ENCODE results near the gene BLID. TPM values are rescaled to one million over a fixed set of nuclear protein-coding genes. Genes with fewer than 3 reads are reported as not detected.
A peak's percentile ranks its signal among the peaks of the same experiment; 100 is the strongest.

Gene BLID
- not detected for total RNA-seq

- no peak within 1 kb of the TSS for H3K27ac Mint-ChIP-seq
- CTCF ChIA-PET, result no interaction called here
- no peak for DNase-seq
- H3K9me3 Mint-ChIP-seq, result no peaks in the 10 kb centered on the region
- H3K36me3 Mint-ChIP-seq (ENCODE audit: low read depth), result no peaks in the 10 kb centered on the region
- no peaks in the 10 kb centered on the region for H3K4me1 Mint-ChIP-seq
- POLR2A ChIA-PET, result no interaction called here
- no peaks in the 10 kb centered on the region for H3K27me3 Mint-ChIP-seq
- no peak within 1 kb of the TSS for H3K4me3 Mint-ChIP-seq
Measured at GRCh38 chr11:122115524-122116379, at the start of gene BLID. Gene BLID, minus strand, starts transcription at chr11:122116215. Its CDS starts 293 bp downstream, at chr11:122115922.

- Mint-ChIP-seq H3K27me3 (peaks cover 9% of the 10 kb centered on the region), H3K27ac (no peak overlapping the region), H3K4me3 (no peak overlapping the region), H3K4me1 (no peaks in the 10 kb centered on the region), H3K9me3 (no peaks in the 10 kb centered on the region), H3K36me3 (ENCODE audit: low read depth) (no peaks in the 10 kb centered on the region)
- ChIA-PET CTCF (no interaction called here), POLR2A (no interaction called here)
- DNase-seq, result no peak
Measured at GRCh38 chr11:122163053-122163819, 47.2 kb upstream of the BLID start.

- H3K27ac Mint-ChIP-seq, result no peak overlapping the region
- H3K9me3 Mint-ChIP-seq, result no peaks in the 10 kb centered on the region
- DNase-seq, result no peak
- no peak overlapping the region for H3K4me3 Mint-ChIP-seq
- H3K4me1 Mint-ChIP-seq, result peaks cover 6% of the 10 kb centered on the region
- ChIA-PET CTCF (no interaction called here), POLR2A (no interaction called here)
- peaks cover 13% of the 10 kb centered on the region for H3K27me3 Mint-ChIP-seq
- no peaks in the 10 kb centered on the region for H3K36me3 Mint-ChIP-seq (ENCODE audit: low read depth)
Measured at GRCh38 chr11:122162095-122162494, 46.1 kb upstream of the BLID start.

GRCh38 chr11:122160841-122161590 is 45.0 kb upstream of the BLID start:
- no peak for DNase-seq
- H3K4me3 Mint-ChIP-seq, result no peak overlapping the region
- no peaks in the 10 kb centered on the region for H3K36me3 Mint-ChIP-seq (ENCODE audit: low read depth)
- no peaks in the 10 kb centered on the region for H3K9me3 Mint-ChIP-seq
- CTCF ChIA-PET, result no interaction called here
- peaks cover 13% of the 10 kb centered on the region for H3K27me3 Mint-ChIP-seq
- POLR2A ChIA-PET, result no interaction called here
- H3K27ac Mint-ChIP-seq, result no peak overlapping the region
- H3K4me1 Mint-ChIP-seq, result peaks cover 7% of the 10 kb centered on the region

GRCh38 chr11:122159861-122160260 is 43.8 kb upstream of the BLID start:
- DNase-seq, result no peak
- Mint-ChIP-seq H3K27ac (no peak overlapping the region), H3K9me3 (no peaks in the 10 kb centered on the region), H3K4me1 (peaks cover 7% of the 10 kb centered on the region), H3K4me3 (no peak overlapping the region), H3K36me3 (ENCODE audit: low read depth) (no peaks in the 10 kb centered on the region), H3K27me3 (peaks cover 13% of the 10 kb centered on the region)
- ChIA-PET CTCF (no interaction called here), POLR2A (no interaction called here)

- POLR2A ChIA-PET, result no interaction called here
- peaks cover 13% of the 10 kb centered on the region for H3K27me3 Mint-ChIP-seq
- no peaks in the 10 kb centered on the region for H3K9me3 Mint-ChIP-seq
- H3K4me1 Mint-ChIP-seq, result peaks cover 7% of the 10 kb centered on the region
- no peak overlapping the region for H3K4me3 Mint-ChIP-seq
- no peak overlapping the region for H3K27ac Mint-ChIP-seq
- H3K36me3 Mint-ChIP-seq (ENCODE audit: low read depth), result no peaks in the 10 kb centered on the region
- CTCF ChIA-PET, result interaction anchor here (0.8 kb wide), 1 partner anchor 20 kb away, joined by 3 read pairs; no protein-coding TSS in a partner anchor
- DNase-seq, result no peak
Measured at GRCh38 chr11:122159173-122159721, 43.2 kb upstream of the BLID start.

GRCh38 chr11:122158171-122158570 is 42.2 kb upstream of the BLID start:
- no peak overlapping the region for H3K4me3 Mint-ChIP-seq
- ChIA-PET POLR2A (no interaction called here), CTCF (no interaction called here)
- H3K27ac Mint-ChIP-seq, result no peak overlapping the region
- H3K36me3 Mint-ChIP-seq (ENCODE audit: low read depth), result no peaks in the 10 kb centered on the region
- peaks cover 16% of the 10 kb centered on the region for H3K27me3 Mint-ChIP-seq
- DNase-seq, result no peak
- no peaks in the 10 kb centered on the region for H3K9me3 Mint-ChIP-seq
- peaks cover 7% of the 10 kb centered on the region for H3K4me1 Mint-ChIP-seq

- H3K4me1 Mint-ChIP-seq, result peaks cover 7% of the 10 kb centered on the region
- no peak overlapping the region for H3K27ac Mint-ChIP-seq
- H3K36me3 Mint-ChIP-seq (ENCODE audit: low read depth), result no peaks in the 10 kb centered on the region
- ChIA-PET CTCF (no interaction called here), POLR2A (no interaction called here)
- H3K27me3 Mint-ChIP-seq, result peaks cover 16% of the 10 kb centered on the region
- H3K4me3 Mint-ChIP-seq, result peak overlapping the region; percentile 52
- no peak for DNase-seq
- H3K9me3 Mint-ChIP-seq, result no peaks in the 10 kb centered on the region
Measured at GRCh38 chr11:122157653-122158161, 41.7 kb upstream of the BLID start.

GRCh38 chr11:122156940-122157382 is 40.9 kb upstream of the BLID start:
- Mint-ChIP-seq H3K27ac (no peak overlapping the region), H3K27me3 (peaks cover 16% of the 10 kb centered on the region), H3K9me3 (no peaks in the 10 kb centered on the region), H3K36me3 (ENCODE audit: low read depth) (no peaks in the 10 kb centered on the region), H3K4me3 (peak overlapping the region; percentile 52), H3K4me1 (peaks cover 7% of the 10 kb centered on the region)
- ChIA-PET POLR2A (no interaction called here), CTCF (no interaction called here)
- no peak for DNase-seq

- Mint-ChIP-seq H3K4me3 (no peak overlapping the region), H3K36me3 (ENCODE audit: low read depth) (no peaks in the 10 kb centered on the region), H3K9me3 (no peaks in the 10 kb centered on the region), H3K4me1 (peaks cover 7% of the 10 kb centered on the region), H3K27me3 (peaks cover 22% of the 10 kb centered on the region), H3K27ac (no peak overlapping the region)
- CTCF ChIA-PET, result no interaction called here
- POLR2A ChIA-PET, result no interaction called here
- DNase-seq, result no peak
Measured at GRCh38 chr11:122155765-122156527, 39.9 kb upstream of the BLID start.

- CTCF ChIA-PET, result no interaction called here
- Mint-ChIP-seq H3K27ac (no peak overlapping the region), H3K9me3 (no peaks in the 10 kb centered on the region), H3K4me1 (peaks cover 7% of the 10 kb centered on the region), H3K36me3 (ENCODE audit: low read depth) (no peaks in the 10 kb centered on the region), H3K27me3 (peaks cover 20% of the 10 kb centered on the region), H3K4me3 (no peak overlapping the region)
- DNase-seq, result no peak
- POLR2A ChIA-PET, result no interaction called here
Measured at GRCh38 chr11:122154994-122155393, 39.0 kb upstream of the BLID start.

- POLR2A ChIA-PET, result no interaction called here
- Mint-ChIP-seq H3K27me3 (peaks cover 15% of the 10 kb centered on the region), H3K4me1 (peaks cover 7% of the 10 kb centered on the region), H3K27ac (no peak overlapping the region), H3K9me3 (no peaks in the 10 kb centered on the region), H3K4me3 (no peak overlapping the region), H3K36me3 (ENCODE audit: low read depth) (no peaks in the 10 kb centered on the region)
- CTCF ChIA-PET, result interaction anchor here (0.8 kb wide), 1 partner anchor 11 kb away, joined by 3 read pairs; no protein-coding TSS in a partner anchor
- DNase-seq, result no peak
Measured at GRCh38 chr11:122154227-122154626, 38.2 kb upstream of the BLID start.
